ENCODE data around the gene RGS18. TPM values are rescaled to one million over a fixed set of nuclear protein-coding genes. Genes with fewer than 3 reads are reported as not detected.

RGS18 gene
- total RNA-seq, 2 experiments from 2014 or later, result 0.23 TPM; not detected in 1

- ChIA-PET CTCF (no interaction called here), POLR2A (no interaction called here)
- no peaks in the 10 kb centered on the region for H3K9me3 Mint-ChIP-seq
- intact Hi-C loops (cut with micrococcal nuclease), result no loop called here
- no peaks in the 10 kb centered on the region for H3K36me3 Mint-ChIP-seq (ENCODE audit: low read depth)
- no peak for TF ChIP-seq CTCF (IDR thresholded peaks at IDR 0.05)
- no peak overlapping the region for H3K27ac Mint-ChIP-seq
- ATAC-seq (no peak), DNase-seq (no peak)
- no peaks in the 10 kb centered on the region for H3K27me3 Mint-ChIP-seq
- no peak overlapping the region for H3K4me3 Mint-ChIP-seq
- no peaks in the 10 kb centered on the region for H3K4me1 Mint-ChIP-seq (ENCODE audit: low read depth)
Observed at GRCh38 chr1:192133350-192133926, 24.8 kb upstream of the RGS18 start.

GRCh38 chr1:192140382-192140781, 17.9 kb upstream of the RGS18 start:
- H3K4me3 Mint-ChIP-seq, result no peak overlapping the region
- no peak for DNase-seq
- intact Hi-C loops (cut with micrococcal nuclease), result no loop called here
- H3K4me1 Mint-ChIP-seq (ENCODE audit: low read depth), result no peaks in the 10 kb centered on the region
- ATAC-seq, result no peak
- no peak overlapping the region for H3K27ac Mint-ChIP-seq
- POLR2A ChIA-PET, result no interaction called here
- no peaks in the 10 kb centered on the region for H3K9me3 Mint-ChIP-seq
- no peak for TF ChIP-seq CTCF (IDR thresholded peaks at IDR 0.05)
- no peaks in the 10 kb centered on the region for H3K36me3 Mint-ChIP-seq (ENCODE audit: low read depth)
- no peaks in the 10 kb centered on the region for H3K27me3 Mint-ChIP-seq
- CTCF ChIA-PET, result no interaction called here

GRCh38 chr1:192147221-192147620, 11.0 kb upstream of the RGS18 start:
- ATAC-seq (no peak), DNase-seq (no peak)
- H3K27me3 Mint-ChIP-seq, result no peaks in the 10 kb centered on the region
- ChIA-PET POLR2A (no interaction called here), CTCF (no interaction called here)
- no peak overlapping the region for H3K27ac Mint-ChIP-seq
- peaks cover 4% of the 10 kb centered on the region for H3K9me3 Mint-ChIP-seq
- H3K4me3 Mint-ChIP-seq, result no peak overlapping the region
- intact Hi-C loops (cut with micrococcal nuclease), result no loop called here
- no peaks in the 10 kb centered on the region for H3K36me3 Mint-ChIP-seq (ENCODE audit: low read depth)
- H3K4me1 Mint-ChIP-seq (ENCODE audit: low read depth), result no peaks in the 10 kb centered on the region
- TF ChIP-seq CTCF (IDR thresholded peaks at IDR 0.05), result no peak

GRCh38 chr1:192147696-192148095, 10.6 kb upstream of the RGS18 start:
- CTCF ChIA-PET, result no interaction called here
- no peaks in the 10 kb centered on the region for H3K4me1 Mint-ChIP-seq (ENCODE audit: low read depth)
- no peak for ATAC-seq

GRCh38 chr1:192151176-192151575, 7.1 kb upstream of the RGS18 start:
- Mint-ChIP-seq H3K27ac (no peak overlapping the region), H3K4me1 (ENCODE audit: low read depth) (no peaks in the 10 kb centered on the region), H3K4me3 (no peak overlapping the region), H3K9me3 (peaks cover 4% of the 10 kb centered on the region), H3K27me3 (no peaks in the 10 kb centered on the region), H3K36me3 (ENCODE audit: low read depth) (no peaks in the 10 kb centered on the region)
- CTCF ChIA-PET, result no interaction called here
- no peak for DNase-seq
- POLR2A ChIA-PET, result no interaction called here
- TF ChIP-seq CTCF (IDR thresholded peaks at IDR 0.05), result no peak
- intact Hi-C loops (cut with micrococcal nuclease), result no loop called here
- no peak for ATAC-seq

More at GRCh38 chr1:192147696-192148095, 10.6 kb upstream of the RGS18 start:
- H3K36me3 Mint-ChIP-seq (ENCODE audit: low read depth), result no peaks in the 10 kb centered on the region
- no peak overlapping the region for H3K27ac Mint-ChIP-seq
- peaks cover 4% of the 10 kb centered on the region for H3K9me3 Mint-ChIP-seq
- intact Hi-C loops (cut with micrococcal nuclease), result no loop called here
- no peak for TF ChIP-seq CTCF (IDR thresholded peaks at IDR 0.05)
- POLR2A ChIA-PET, result no interaction called here
- H3K27me3 Mint-ChIP-seq, result no peaks in the 10 kb centered on the region
- no peak for DNase-seq
- no peak overlapping the region for H3K4me3 Mint-ChIP-seq

Data from activated CD8-positive, alpha-beta T cell treated with anti-CD3 and anti-CD28 coated beads for 36 hours (primary cell).